Measurements from ENCODE around the gene MGAT4C. TPM values are rescaled to one million over a fixed set of nuclear protein-coding genes. Genes with fewer than 3 reads are reported as not detected.

MGAT4C gene
- total and polyA plus RNA-seq, 2 donors (not counting 3 experiments of a cell fraction or from before 2014, with no cell fraction given): not detected

DNA sequence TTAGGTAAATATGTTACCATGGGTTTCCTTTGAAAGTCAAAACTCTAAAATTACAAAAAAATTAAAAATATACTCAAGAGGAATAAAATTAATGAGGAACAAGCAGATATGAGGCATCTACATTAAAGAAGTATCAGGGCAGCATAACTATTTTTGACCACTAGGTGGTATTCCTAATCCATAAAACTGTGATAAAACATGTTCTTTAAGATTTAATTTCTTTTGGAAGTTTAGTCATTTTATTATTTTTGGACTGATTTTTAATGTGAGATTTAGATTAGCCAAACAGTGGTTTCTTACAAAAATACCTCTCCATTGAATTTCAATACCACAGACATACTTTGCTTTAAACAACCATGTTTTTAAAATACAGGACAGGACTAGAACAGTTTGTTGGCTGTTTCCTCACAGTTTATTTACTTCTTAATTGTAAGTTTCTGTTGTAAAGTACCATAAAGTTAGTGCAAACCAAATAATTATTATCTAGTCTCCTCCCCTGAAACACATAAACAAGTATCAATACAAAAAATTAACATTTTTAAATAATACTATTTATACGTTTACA, 332.3 kb downstream of the MGAT4C start:
- dilution Hi-C loops (cut with MboI; ENCODE audit: extremely low pct_ligation_motif_present, low sequenced_read_pairs): no loop called here
- no peaks in the 10 kb centered on the region for H3K9me1 ChIP-seq (replicated peaks; ENCODE audit: control insufficient read depth, extremely low read depth, insufficient read depth, low read length)
- CTCF ChIA-PET: interaction anchor here (0.9 to 6.3 kb wide), 9 partner anchors 9 to 1932 kb away, joined by 3 to 100 read pairs (median 7); no protein-coding TSS in a partner anchor
- FAIRE-seq (peak; percentile 67), DNase-seq (ENCODE audit: low read depth, low spot score) (peak; percentile 59)
- no peaks in the 10 kb centered on the region for H3K36me3 ChIP-seq (ENCODE audit: control insufficient read depth in 2 of 2, extremely low read depth in 1 of 2, insufficient read depth in 2 of 2, low read length in 2 of 2)
- POLR2A ChIA-PET: no interaction called here
- no peaks in the 10 kb centered on the region for H4K20me1 ChIP-seq (replicated peaks; ENCODE audit: control insufficient read depth, extremely low read depth, insufficient read depth, low read length)
- H3K4me1 ChIP-seq (ENCODE audit: control insufficient read depth, extremely low read depth, insufficient read depth, low read length): no peaks in the 10 kb centered on the region
- intact Hi-C loops (cut with micrococcal nuclease): loop anchor here (1.0 to 10.0 kb wide), 5 partner anchors 27 to 1921 kb away; no protein-coding TSS in a partner anchor
- no peaks in the 10 kb centered on the region for H3K9me3 ChIP-seq (replicated peaks; ENCODE audit: control insufficient read depth, insufficient read depth, low read length)
- H3K27me3 ChIP-seq (ENCODE audit: control insufficient read depth in 2 of 2, insufficient read depth in 2 of 2, low read length in 2 of 2): no peaks in the 10 kb centered on the region
- H3K9ac ChIP-seq (replicated peaks; ENCODE audit: extremely low read depth, insufficient read depth, low read length): no peak overlapping the region
- H3K4me3 ChIP-seq (replicated peaks in 1 of 3; ENCODE audit: insufficient read depth in 1 of 3, low read depth in 1 of 3, low read length in 3 of 3): no peak overlapping the region
- H2AFZ ChIP-seq (ENCODE audit: low read depth, low read length): no peak overlapping the region
- no peak overlapping the region for H3K4me2 ChIP-seq (ENCODE audit: insufficient read depth, low read length)
- no peak overlapping the region for H3K27ac ChIP-seq (ENCODE audit: insufficient read depth, low read depth, low read length)
- BruUV-seq (replicated peaks): no TSS peak
- TF ChIP-seq, protein P1, sequence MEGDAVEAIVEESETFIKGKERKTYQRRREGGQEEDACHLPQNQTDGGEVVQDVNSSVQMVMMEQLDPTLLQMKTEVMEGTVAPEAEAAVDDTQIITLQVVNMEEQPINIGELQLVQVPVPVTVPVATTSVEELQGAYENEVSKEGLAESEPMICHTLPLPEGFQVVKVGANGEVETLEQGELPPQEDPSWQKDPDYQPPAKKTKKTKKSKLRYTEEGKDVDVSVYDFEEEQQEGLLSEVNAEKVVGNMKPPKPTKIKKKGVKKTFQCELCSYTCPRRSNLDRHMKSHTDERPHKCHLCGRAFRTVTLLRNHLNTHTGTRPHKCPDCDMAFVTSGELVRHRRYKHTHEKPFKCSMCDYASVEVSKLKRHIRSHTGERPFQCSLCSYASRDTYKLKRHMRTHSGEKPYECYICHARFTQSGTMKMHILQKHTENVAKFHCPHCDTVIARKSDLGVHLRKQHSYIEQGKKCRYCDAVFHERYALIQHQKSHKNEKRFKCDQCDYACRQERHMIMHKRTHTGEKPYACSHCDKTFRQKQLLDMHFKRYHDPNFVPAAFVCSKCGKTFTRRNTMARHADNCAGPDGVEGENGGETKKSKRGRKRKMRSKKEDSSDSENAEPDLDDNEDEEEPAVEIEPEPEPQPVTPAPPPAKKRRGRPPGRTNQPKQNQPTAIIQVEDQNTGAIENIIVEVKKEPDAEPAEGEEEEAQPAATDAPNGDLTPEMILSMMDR (IDR thresholded peaks at IDR 0.05; ENCODE audit: extremely low read depth in 1 of 2, insufficient read depth in 1 of 2, low read depth in 1 of 2, low read length in 2 of 2): peak; percentile 26 to 40
- no peak for TF ChIP-seq EZH2 (IDR thresholded peaks at IDR 0.05; ENCODE audit: borderline replicate concordance, low read depth, low read length, severe bottlenecking)
- no peaks in the 10 kb centered on the region for H3K79me2 ChIP-seq (ENCODE audit: control insufficient read depth, insufficient read depth, low read length)

- BruUV-seq (replicated peaks): no TSS peak
Measured at GRCh38 chr12:85920324-85920947, 335.8 kb downstream of the MGAT4C start.

More at GRCh38 chr12:85920324-85920947, 335.8 kb downstream of the MGAT4C start:
- Histone ChIP-seq H3K36me3 (ENCODE audit: control insufficient read depth in 2 of 2, extremely low read depth in 1 of 2, insufficient read depth in 2 of 2, low read length in 2 of 2) (no peaks in the 10 kb centered on the region), H3K4me1 (ENCODE audit: control insufficient read depth, extremely low read depth, insufficient read depth, low read length) (no peaks in the 10 kb centered on the region), H3K79me2 (ENCODE audit: control insufficient read depth, insufficient read depth, low read length) (no peaks in the 10 kb centered on the region), H4K20me1 (replicated peaks; ENCODE audit: control insufficient read depth, extremely low read depth, insufficient read depth, low read length) (no peaks in the 10 kb centered on the region), H3K9ac (replicated peaks; ENCODE audit: extremely low read depth, insufficient read depth, low read length) (no peak overlapping the region), H3K27me3 (ENCODE audit: control insufficient read depth in 2 of 2, insufficient read depth in 2 of 2, low read length in 2 of 2) (no peaks in the 10 kb centered on the region), H3K4me2 (ENCODE audit: insufficient read depth, low read length) (peak overlapping the region; percentile 31), H2AFZ (ENCODE audit: low read depth, low read length) (no peak overlapping the region), H3K9me3 (replicated peaks; ENCODE audit: control insufficient read depth, insufficient read depth, low read length) (no peaks in the 10 kb centered on the region), H3K27ac (ENCODE audit: insufficient read depth, low read depth, low read length) (no peak overlapping the region), H3K4me3 (replicated peaks in 1 of 3; ENCODE audit: insufficient read depth in 1 of 3, low read depth in 1 of 3, low read length in 3 of 3) (no peak overlapping the region), H3K9me1 (replicated peaks; ENCODE audit: control insufficient read depth, extremely low read depth, insufficient read depth, low read length) (no peaks in the 10 kb centered on the region)
- dilution Hi-C loops (cut with MboI; ENCODE audit: extremely low pct_ligation_motif_present, low sequenced_read_pairs): no loop called here
- no peak for FAIRE-seq
- CTCF ChIA-PET: interaction anchor here (0.6 to 2.5 kb wide), 61 partner anchors 9 to 1928 kb away, joined by 3 to 172 read pairs (median 4); partner anchors contain the start of gene ALX1
- TF ChIP-seq, protein P1 (IDR thresholded peaks at IDR 0.05; ENCODE audit: extremely low read depth in 1 of 2, insufficient read depth in 1 of 2, low read depth in 1 of 2, low read length in 2 of 2): peak; percentile 20 to 27
- no peak for TF ChIP-seq POLR2A (IDR thresholded peaks at IDR 0.05; ENCODE audit: low read depth, low read length)
- DNase-seq (ENCODE audit: low read depth, low spot score): peak; percentile 53
- POLR2A ChIA-PET: no interaction called here
- intact Hi-C loops (cut with micrococcal nuclease): loop anchor here (1.0 to 10.0 kb wide), 9 partner anchors 48 to 1924 kb away; no protein-coding TSS in a partner anchor

Measured in endothelial cell of umbilical vein (primary cell).